Measurements from ENCODE around the gene UBE2D1. TPM values are rescaled to one million over a fixed set of nuclear protein-coding genes. Genes with fewer than 3 reads are reported as not detected.

UBE2D1 gene
- 10 to 100 TPM; 11.5 to 34.2 (median 14.6) TPM for total RNA-seq

DNA sequence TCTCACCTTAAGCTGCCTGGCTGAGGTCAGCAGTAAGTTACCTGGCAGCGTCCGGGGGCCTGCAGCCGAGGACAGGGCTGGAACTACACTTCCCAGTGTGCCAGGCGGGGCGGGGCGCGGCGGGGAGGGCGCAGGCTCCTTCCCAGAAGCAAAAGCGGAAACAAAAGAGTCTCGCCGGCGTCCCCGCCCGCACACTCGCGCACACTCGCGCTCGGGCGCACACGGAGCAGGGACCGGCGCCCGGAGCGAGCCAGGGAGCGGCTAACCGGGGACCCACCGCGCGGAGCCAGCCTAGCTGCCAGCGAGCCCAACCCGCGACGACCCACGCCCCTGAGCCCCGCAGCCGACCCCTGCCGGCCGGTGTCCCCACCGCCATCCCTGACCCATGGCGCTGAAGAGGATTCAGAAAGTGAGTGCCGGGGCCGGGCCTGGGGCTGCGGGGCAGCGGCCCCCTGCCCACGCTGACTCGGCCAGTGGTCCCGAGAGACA lies at the start of gene UBE2D1:
Gene UBE2D1 (plus strand): TSS at position 190 of the 489 bp plus-strand sequence. CDS start 196 bp downstream, at position 386.
- TF ChIP-seq, protein P1, sequence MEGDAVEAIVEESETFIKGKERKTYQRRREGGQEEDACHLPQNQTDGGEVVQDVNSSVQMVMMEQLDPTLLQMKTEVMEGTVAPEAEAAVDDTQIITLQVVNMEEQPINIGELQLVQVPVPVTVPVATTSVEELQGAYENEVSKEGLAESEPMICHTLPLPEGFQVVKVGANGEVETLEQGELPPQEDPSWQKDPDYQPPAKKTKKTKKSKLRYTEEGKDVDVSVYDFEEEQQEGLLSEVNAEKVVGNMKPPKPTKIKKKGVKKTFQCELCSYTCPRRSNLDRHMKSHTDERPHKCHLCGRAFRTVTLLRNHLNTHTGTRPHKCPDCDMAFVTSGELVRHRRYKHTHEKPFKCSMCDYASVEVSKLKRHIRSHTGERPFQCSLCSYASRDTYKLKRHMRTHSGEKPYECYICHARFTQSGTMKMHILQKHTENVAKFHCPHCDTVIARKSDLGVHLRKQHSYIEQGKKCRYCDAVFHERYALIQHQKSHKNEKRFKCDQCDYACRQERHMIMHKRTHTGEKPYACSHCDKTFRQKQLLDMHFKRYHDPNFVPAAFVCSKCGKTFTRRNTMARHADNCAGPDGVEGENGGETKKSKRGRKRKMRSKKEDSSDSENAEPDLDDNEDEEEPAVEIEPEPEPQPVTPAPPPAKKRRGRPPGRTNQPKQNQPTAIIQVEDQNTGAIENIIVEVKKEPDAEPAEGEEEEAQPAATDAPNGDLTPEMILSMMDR (IDR thresholded peaks at IDR 0.05; ENCODE audit: low read depth) = no peak

DNA sequence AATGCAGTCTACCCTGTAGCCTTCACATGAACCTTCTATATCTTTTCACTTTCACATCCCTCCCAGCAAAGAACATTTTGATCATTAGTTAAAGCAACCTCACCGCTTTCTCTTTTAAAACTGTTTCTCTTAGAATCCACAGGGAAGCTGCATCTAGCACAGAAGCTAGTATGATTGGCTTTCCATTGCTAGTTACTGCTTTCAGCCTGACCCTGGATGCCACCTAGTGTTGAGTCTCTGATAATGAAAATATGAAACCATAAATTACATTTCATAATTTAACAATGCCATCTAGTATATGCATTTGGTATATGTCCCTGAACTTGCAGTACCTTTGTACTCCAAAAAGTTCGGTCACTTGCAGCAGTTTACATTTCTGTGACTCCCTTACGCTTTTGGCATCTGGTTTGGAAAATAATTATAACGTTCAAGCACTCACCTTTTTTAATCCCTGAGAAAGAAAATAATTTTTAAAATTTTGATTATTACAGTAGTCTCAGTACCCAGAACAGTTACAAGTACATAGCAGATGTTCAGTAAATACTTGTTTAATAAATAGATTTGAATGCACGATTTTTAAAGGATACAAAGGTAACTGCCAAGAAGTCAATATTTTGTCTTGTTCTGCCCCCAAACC lies 43.1 kb upstream of the UBE2D1 start:
- TF ChIP-seq, protein P1 (IDR thresholded peaks at IDR 0.05; ENCODE audit: low read depth) = no peak

DNA sequence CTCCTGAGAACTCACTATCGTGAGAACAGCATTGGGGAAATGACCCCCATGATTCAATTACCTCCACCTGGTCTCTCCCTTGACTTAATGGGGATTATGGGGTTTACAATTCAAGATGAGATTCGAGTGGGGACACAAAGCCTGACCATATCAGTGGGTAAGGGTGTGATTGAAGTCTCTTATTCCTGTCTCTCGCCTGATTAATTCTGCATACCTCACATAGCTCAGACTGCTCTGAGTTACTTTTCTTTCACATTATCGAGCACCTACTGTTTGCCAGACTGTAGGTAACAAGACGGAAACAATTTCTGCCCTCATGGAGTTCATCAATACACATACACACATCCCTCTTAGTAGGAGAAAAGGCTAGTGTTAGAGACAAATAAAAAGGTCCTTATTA lies 40.8 kb upstream of the UBE2D1 start:
- TF ChIP-seq, protein P1 (IDR thresholded peaks at IDR 0.05; ENCODE audit: low read depth) = no peak

DNA sequence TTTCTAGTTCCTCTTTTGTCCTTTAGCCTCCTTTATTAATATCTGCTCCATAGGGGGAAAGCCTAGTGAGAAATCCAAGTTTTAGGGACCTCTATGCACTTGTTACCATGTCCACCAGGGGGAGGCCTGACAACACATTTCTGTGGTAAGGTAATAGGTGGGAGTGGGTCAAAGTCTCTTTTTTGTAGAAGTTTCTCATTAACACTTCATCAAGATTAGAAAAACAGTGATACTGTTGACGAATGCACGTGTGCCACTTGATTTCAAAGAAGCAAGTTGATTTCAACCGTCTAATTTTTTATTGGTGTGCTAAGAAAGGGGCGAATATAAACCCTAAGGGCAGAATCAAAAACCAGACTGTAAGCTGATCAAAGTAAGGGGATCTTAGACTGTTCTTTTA lies 35.2 kb upstream of the UBE2D1 start:
- TF ChIP-seq, protein P1 (IDR thresholded peaks at IDR 0.05; ENCODE audit: low read depth) = no peak

DNA sequence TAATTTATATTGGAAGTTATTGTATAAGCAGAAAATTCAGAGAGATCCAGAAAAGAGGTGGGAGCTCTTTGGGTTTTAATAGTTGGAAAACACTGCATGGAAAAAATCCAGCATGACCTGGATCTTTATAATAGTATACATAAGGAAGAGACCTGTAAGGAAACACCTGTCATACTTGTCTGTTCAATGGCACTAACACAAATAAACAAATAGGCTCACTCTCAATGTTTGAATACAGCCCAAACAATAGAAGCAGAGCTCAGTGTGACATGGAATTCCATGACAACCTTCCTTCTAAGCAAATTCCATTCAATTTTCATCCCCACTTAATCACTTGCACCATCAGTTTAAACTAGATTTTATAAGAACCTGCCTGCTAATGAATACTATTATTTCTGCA lies 34.1 kb upstream of the UBE2D1 start:
- TF ChIP-seq, protein P1 (IDR thresholded peaks at IDR 0.05; ENCODE audit: low read depth) = no peak

DNA sequence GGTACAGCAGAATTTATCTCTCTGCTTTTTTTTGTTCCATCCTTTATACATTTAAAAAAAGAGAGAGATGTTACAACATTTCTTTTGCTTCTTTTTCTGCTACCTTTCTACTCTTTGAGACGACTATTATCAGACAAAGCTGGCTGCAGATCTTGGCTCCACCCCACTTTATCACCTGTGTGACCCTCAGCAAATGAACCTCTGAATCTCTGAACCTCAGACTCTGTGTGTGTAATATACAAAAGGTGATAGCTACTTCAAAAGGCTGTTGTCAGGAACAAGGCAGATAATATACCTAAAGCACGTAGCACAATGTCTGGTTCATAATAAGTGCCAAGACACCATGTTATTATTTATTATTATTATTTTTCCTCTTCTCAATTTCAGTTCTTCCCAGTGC lies 32.6 kb upstream of the UBE2D1 start:
- TF ChIP-seq, protein P1 (IDR thresholded peaks at IDR 0.05; ENCODE audit: low read depth) = no peak

DNA sequence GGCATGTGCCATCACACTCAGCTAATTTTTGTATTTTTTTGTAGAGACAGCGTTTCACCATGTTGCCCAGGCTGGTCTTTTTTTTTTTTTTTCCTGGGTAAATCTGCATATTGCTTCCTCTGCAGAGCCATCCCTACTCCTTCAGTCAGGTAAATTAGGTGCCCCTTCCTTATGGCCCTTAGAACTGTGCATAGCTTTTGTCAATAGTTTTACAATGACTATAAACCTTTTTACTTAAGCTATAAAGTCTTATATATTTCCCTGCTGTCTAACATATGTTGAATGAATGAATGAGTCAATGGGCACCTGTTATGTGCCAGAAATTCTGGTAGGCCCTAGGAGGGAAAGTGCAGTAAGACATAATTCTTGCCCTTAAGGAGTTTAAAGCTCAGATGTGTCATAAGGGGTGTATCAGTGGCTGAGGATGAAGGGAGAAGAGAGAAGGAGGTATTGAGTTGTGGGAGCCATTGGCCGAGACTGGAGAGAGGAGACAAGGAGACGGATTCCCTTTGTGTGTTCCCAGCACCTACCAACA lies 30.6 kb upstream of the UBE2D1 start:
- TF ChIP-seq, protein P1 (IDR thresholded peaks at IDR 0.05; ENCODE audit: low read depth) = no peak
